Endometrial microvascular endothelial cells (primary cell): ENCODE results near the gene LRRC45. TPM values are rescaled to one million over a fixed set of nuclear protein-coding genes. Genes with fewer than 3 reads are reported as not detected.

Experiments
- in situ Hi-C: cut with HindIII; loops from 2 replicates; pipeline ENCODE4 v1.10.0; 2017; ENCODE audit warnings: low sequenced_read_pairs, low pct_unique_long_range_greater_than_20kb; ENCODE audit errors: inconsistent ontology term
- total RNA-seq: library from RNA; depleted of rRNA; stranded (reverse); fragments of >200 nt; gene quantifications from one replicate; pipeline ENCODE4 v1.2.3, GENCODE V29; 2015; ENCODE audit errors: inconsistent ontology term

LRRC45 gene
- total RNA-seq, 1 donor from 2014 or later, result 23.0 TPM

GRCh38 chr17:82065638-82066303 is 42.7 kb downstream of the LRRC45 start, which contains the start of gene DUS1L:
Gene DUS1L (minus strand): TSS chr17:82065804. CDS start chr17:82065059, 745 bp downstream.
- in situ Hi-C loops, result no loop called here

GRCh38 chr17:82070611-82071010 is 47.5 kb downstream of the LRRC45 start:
- in situ Hi-C loops, result no loop called here

- in situ Hi-C loops, result no loop called here
Observed at GRCh38 chr17:82072827-82073226, 49.7 kb downstream of the LRRC45 start.

GRCh38 chr17:82073446-82073845 is 50.3 kb downstream of the LRRC45 start:
- in situ Hi-C loops, result no loop called here

- in situ Hi-C loops, result no loop called here
Observed at GRCh38 chr17:82076018-82076784, 53.1 kb downstream of the LRRC45 start.

GRCh38 chr17:82076785-82077591 is 53.9 kb downstream of the LRRC45 start:
- in situ Hi-C loops, result no loop called here

GRCh38 chr17:82077617-82078358 is 54.7 kb downstream of the LRRC45 start:
- in situ Hi-C loops, result no loop called here

GRCh38 chr17:82078433-82078832 is 55.3 kb downstream of the LRRC45 start:
- in situ Hi-C loops, result no loop called here

GRCh38 chr17:82079001-82079677 is 56.0 kb downstream of the LRRC45 start:
- in situ Hi-C loops, result no loop called here

GRCh38 chr17:82080048-82080788 is 57.1 kb downstream of the LRRC45 start:
- in situ Hi-C loops, result no loop called here

Other genes with a start within 250 kb of the LRRC45 start
- gene GCGR, start 219.2 kb upstream of the LRRC45 start, total RNA-seq, result not detected
- gene MCRIP1, start 190.0 kb upstream of the LRRC45 start, total RNA-seq, result 97.0 TPM
- gene PPP1R27, start 188.3 kb upstream of the LRRC45 start, total RNA-seq, result not detected
- gene P4HB, start 162.8 kb upstream of the LRRC45 start, total RNA-seq, result 1,412 TPM
- 471 TPM for gene ARHGDIA, start 152.0 kb upstream of the LRRC45 start, total RNA-seq
- 284 TPM for gene ALYREF, start 131.7 kb upstream of the LRRC45 start, total RNA-seq
- 166 TPM for gene ANAPC11, start 131.6 kb upstream of the LRRC45 start, total RNA-seq
- not detected for gene NPB, start 121.1 kb upstream of the LRRC45 start, total RNA-seq
- gene PCYT2, start 111.9 kb upstream of the LRRC45 start, total RNA-seq, result 41.0 TPM
- gene SIRT7, start 105.1 kb upstream of the LRRC45 start, total RNA-seq, result 14.3 TPM
- 21.0 TPM for gene MAFG, start 95.6 kb upstream of the LRRC45 start, total RNA-seq
- 60.9 TPM for gene PYCR1, start 86.0 kb upstream of the LRRC45 start, total RNA-seq
- not detected for gene MYADML2, start 76.1 kb upstream of the LRRC45 start, total RNA-seq
- gene NOTUM, start 62.1 kb upstream of the LRRC45 start, total RNA-seq, result not detected
- gene ASPSCR1, start 45.7 kb upstream of the LRRC45 start, total RNA-seq, result 12.2 TPM
- gene CENPX, start 427 bp upstream of the LRRC45 start, total RNA-seq, result 159 TPM
- gene RAC3, start 8.4 kb downstream of the LRRC45 start, total RNA-seq, result 30.2 TPM
- gene DCXR, start 14.4 kb downstream of the LRRC45 start, total RNA-seq, result 133 TPM
- 36.0 TPM for gene RFNG, start 28.5 kb downstream of the LRRC45 start, total RNA-seq
- 140 TPM for gene GPS1, start 28.6 kb downstream of the LRRC45 start, total RNA-seq
- 70.0 TPM for gene DUS1L, start 42.5 kb downstream of the LRRC45 start, total RNA-seq
- gene FASN, start 74.9 kb downstream of the LRRC45 start, total RNA-seq, result 76.7 TPM
- gene CCDC57, start 189.5 kb downstream of the LRRC45 start, total RNA-seq, result 3.1 TPM
- gene SLC16A3, start 205.7 kb downstream of the LRRC45 start, total RNA-seq, result 345 TPM